Small intestine (tissue), 7 donors: ENCODE results near the gene IFNAR1. TPM values are rescaled to one million over a fixed set of nuclear protein-coding genes. Genes with fewer than 3 reads are reported as not detected.

Experiments
- DNase-seq, 2 donors: peaks; one replicate each; pipeline versions ENCODE4 v3.0.0 to v3.0.0-alpha.2; 2013
- FAIRE-seq: peaks from 2 replicates; lab custom pipeline; 2012; peaks lifted over from hg19 to GRCh38; lab: Jason Lieb, UNC
- H3K27ac ChIP-seq, 3 donors: one replicate each; pipeline ENCODE4 v1.5.1; 2013; ENCODE audit warnings: low read length in 2 of 3, mild to moderate bottlenecking in 2 of 3, control low read depth in 1 of 3, inconsistent platforms in 1 of 3, low read depth in 1 of 3, moderate library complexity in 1 of 3
- H3K27me3 ChIP-seq, 3 donors: one replicate each; pipeline ENCODE4 v1.6.1; 2013; ENCODE audit warnings: low read length in 3 of 3, inconsistent platforms in 1 of 3; ENCODE audit not compliant: control insufficient read depth in 3 of 3, insufficient read depth in 3 of 3
- H3K36me3 ChIP-seq, 3 donors: one replicate each; pipeline ENCODE4 v1.6.1; 2013; ENCODE audit warnings: low read length in 3 of 3, inconsistent platforms in 1 of 3, low read depth in 1 of 3, mild to moderate bottlenecking in 1 of 3, moderate library complexity in 1 of 3; ENCODE audit not compliant: control insufficient read depth in 3 of 3, insufficient read depth in 2 of 3
- H3K4me1 ChIP-seq, 3 donors: one replicate each; pipeline ENCODE4 v1.6.1; 2013; ENCODE audit warnings: low read length in 2 of 3, inconsistent platforms in 1 of 3, low read depth in 1 of 3, mild to moderate bottlenecking in 1 of 3, moderate library complexity in 1 of 3; ENCODE audit not compliant: control insufficient read depth in 3 of 3, insufficient read depth in 2 of 3
- H3K4me3 ChIP-seq, 3 donors: one replicate each; pipeline ENCODE4 v1.5.1; 2013; ENCODE audit warnings: low read length in 3 of 3, control low read depth in 1 of 3, inconsistent platforms in 1 of 3, low read depth in 1 of 3, mild to moderate bottlenecking in 1 of 3, moderate library complexity in 1 of 3
- H3K9me3 ChIP-seq, 2 donors: one replicate each; pipeline ENCODE4 v1.6.1; 2013; ENCODE audit warnings: low read depth in 1 of 2, low read length in 1 of 2; ENCODE audit not compliant: control insufficient read depth in 2 of 2, insufficient read depth in 1 of 2
- WGBS, 3 donors: extraction: QIAGEN DNeasy Blood & Tissue Kit; methylation state at CpG; one replicate each; pipeline ENCODE4 v1.1.7; 2013; 5-methylcytosine and 5-hydroxymethylcytosine counted together
- polyA plus RNA-seq, 4 donors: library from polyadenylated mRNA; stranded (reverse) in 3 of 4; unstranded in 1 of 4; fragments of 200-250 nt in 3 of 4; fragments of 120-200 nt in 1 of 4; gene quantifications; one replicate each; pipeline versions ENCODE4 v1.2.1 to v1.2.3, GENCODE V29; 2013
- donor health status: healthy with polysubstance abuse.
- donor health status: control.
- donor health status: control.
- donor health status: Bipolar disorder and iron deficiency.
- donor health status: healthy.

IFNAR1 gene
- polyA plus RNA-seq, 4 donors, result 6.0 to 31.0 (median 17.3) TPM

- no peak overlapping the region for H3K4me3 ChIP-seq
- peaks cover 0 to 3% (median 0%) of the 10 kb centered on the region in 3 donors for H3K4me1 ChIP-seq
- peak overlapping the region in 1 of 3 donors; percentile 82 for H3K27ac ChIP-seq
- FAIRE-seq (no peak), DNase-seq (peak; percentile 19 to 64)
- peaks cover 2 to 81% (median 22%) of the 10 kb centered on the region in 3 donors for H3K36me3 ChIP-seq
- H3K9me3 ChIP-seq, result no peaks in the 10 kb centered on the region
- WGBS, 3 donors, result 42 to 53% (median 47%) methylated on average over 15 of the region's 15 CpGs
- no peaks in the 10 kb centered on the region for H3K27me3 ChIP-seq
Observed at GRCh38 chr21:33286600-33287456, 37.9 kb upstream of the IFNAR1 start.

DNA sequence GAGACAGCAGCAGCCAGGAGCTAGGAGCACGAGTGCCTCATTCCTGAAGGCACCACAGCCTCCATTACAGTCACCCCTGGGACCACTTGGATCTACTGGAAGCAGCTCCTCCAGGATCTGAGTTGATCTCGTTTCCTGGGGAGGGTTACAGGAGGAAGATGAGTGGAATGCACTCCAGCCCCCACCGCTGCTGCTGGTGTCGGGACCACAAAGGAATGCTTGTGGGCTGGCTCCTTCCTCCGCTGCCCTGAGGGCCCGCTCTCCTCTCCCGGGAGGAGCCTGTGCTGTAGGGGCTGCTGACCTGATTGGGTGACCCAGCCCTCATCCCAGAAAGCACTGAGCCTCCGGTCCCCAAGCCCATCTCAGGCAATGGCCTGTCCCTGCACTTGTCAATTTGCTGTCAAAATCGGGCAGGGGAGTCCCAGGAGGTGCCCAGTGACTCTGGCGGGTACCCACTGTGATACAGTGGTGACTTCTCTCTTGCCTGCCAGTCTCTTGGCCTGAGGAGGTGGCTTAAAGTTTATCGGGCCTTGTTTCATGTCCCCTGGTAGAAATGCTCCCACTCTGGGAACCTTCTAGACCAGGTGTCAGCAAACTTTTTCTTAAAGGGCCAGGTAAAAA is 35.5 kb upstream of the IFNAR1 start:
- FAIRE-seq (no peak), DNase-seq (no peak)
- Histone ChIP-seq H3K4me3 (no peak overlapping the region), H3K4me1 (peaks cover 0 to 3% (median 0%) of the 10 kb centered on the region in 3 donors), H3K27me3 (no peaks in the 10 kb centered on the region), H3K36me3 (peaks cover 5 to 84% (median 21%) of the 10 kb centered on the region in 3 donors), H3K27ac (no peak overlapping the region), H3K9me3 (no peaks in the 10 kb centered on the region)
- WGBS, 3 donors, result 83 to 89% (median 88%) methylated on average over 11 of the region's 11 CpGs

GRCh38 chr21:33290441-33290840 is 34.3 kb upstream of the IFNAR1 start:
- Histone ChIP-seq H3K4me3 (no peak overlapping the region), H3K9me3 (no peaks in the 10 kb centered on the region), H3K4me1 (peaks cover 0 to 3% (median 0%) of the 10 kb centered on the region in 3 donors), H3K36me3 (peaks cover 3 to 77% (median 19%) of the 10 kb centered on the region in 3 donors), H3K27ac (no peak overlapping the region), H3K27me3 (no peaks in the 10 kb centered on the region)
- peak in 1 of 2 donors; percentile 44 for DNase-seq
- FAIRE-seq, result no peak
- 70 to 82% (median 73%) methylated on average over 11 of the region's 11 CpGs for WGBS, 3 donors

- DNase-seq (no peak), FAIRE-seq (no peak)
- Histone ChIP-seq H3K9me3 (no peaks in the 10 kb centered on the region), H3K4me3 (no peak overlapping the region), H3K27ac (no peak overlapping the region), H3K27me3 (no peaks in the 10 kb centered on the region), H3K4me1 (no peaks in the 10 kb centered on the region), H3K36me3 (peaks cover 3 to 74% (median 16%) of the 10 kb centered on the region in 3 donors)
- WGBS, 3 donors, result 94 to 96% (median 95%) methylated on average over 9 of the region's 9 CpGs
Observed at GRCh38 chr21:33291686-33292085, 33.1 kb upstream of the IFNAR1 start.

GRCh38 chr21:33292724-33293123 is 32.0 kb upstream of the IFNAR1 start:
- Histone ChIP-seq H3K27me3 (no peaks in the 10 kb centered on the region), H3K4me3 (no peak overlapping the region), H3K9me3 (no peaks in the 10 kb centered on the region), H3K36me3 (peaks cover 5 to 73% (median 16%) of the 10 kb centered on the region in 3 donors), H3K4me1 (no peaks in the 10 kb centered on the region), H3K27ac (no peak overlapping the region)
- 81 to 94% (median 90%) methylated on average over 5 of the region's 5 CpGs for WGBS, 3 donors
- FAIRE-seq, result no peak
- no peak for DNase-seq

GRCh38 chr21:33293136-33293535 is 31.6 kb upstream of the IFNAR1 start:
- 93 to 98% (median 97%) methylated on average over 7 of the region's 7 CpGs for WGBS, 3 donors
- Histone ChIP-seq H3K4me1 (no peaks in the 10 kb centered on the region), H3K27me3 (no peaks in the 10 kb centered on the region), H3K9me3 (no peaks in the 10 kb centered on the region), H3K36me3 (peaks cover 5 to 69% (median 16%) of the 10 kb centered on the region in 3 donors), H3K4me3 (no peak overlapping the region), H3K27ac (no peak overlapping the region)
- no peak for DNase-seq
- FAIRE-seq, result no peak

DNA sequence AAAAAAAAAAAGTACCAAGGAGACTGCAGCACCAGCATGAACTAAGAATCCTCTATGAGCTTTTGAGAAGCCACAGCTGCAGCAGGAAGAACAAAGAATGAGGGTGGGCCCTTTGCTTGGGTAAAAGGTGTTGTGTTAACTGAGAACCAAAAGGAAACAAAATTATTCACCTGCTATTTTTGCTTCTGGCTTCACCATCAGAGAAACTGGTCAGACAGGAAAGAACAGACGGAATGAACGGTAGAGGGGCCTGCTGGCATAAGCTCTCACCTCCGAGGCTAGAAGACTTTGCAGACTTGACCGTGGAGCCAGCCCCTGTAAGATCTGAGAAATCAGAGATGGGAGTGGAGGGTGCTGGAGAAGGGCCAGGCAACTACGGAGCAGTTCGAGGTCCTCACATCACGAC is 31.0 kb upstream of the IFNAR1 start:
- Histone ChIP-seq H3K27ac (no peak overlapping the region), H3K27me3 (no peaks in the 10 kb centered on the region), H3K4me1 (no peaks in the 10 kb centered on the region), H3K4me3 (no peak overlapping the region), H3K9me3 (no peaks in the 10 kb centered on the region), H3K36me3 (peaks cover 5 to 65% (median 13%) of the 10 kb centered on the region in 3 donors)
- DNase-seq, result no peak
- 67 to 71% (median 69%) methylated on average over 7 of the region's 7 CpGs for whole genome bisulfite sequencing, 3 donors
- FAIRE-seq, result no peak

DNA sequence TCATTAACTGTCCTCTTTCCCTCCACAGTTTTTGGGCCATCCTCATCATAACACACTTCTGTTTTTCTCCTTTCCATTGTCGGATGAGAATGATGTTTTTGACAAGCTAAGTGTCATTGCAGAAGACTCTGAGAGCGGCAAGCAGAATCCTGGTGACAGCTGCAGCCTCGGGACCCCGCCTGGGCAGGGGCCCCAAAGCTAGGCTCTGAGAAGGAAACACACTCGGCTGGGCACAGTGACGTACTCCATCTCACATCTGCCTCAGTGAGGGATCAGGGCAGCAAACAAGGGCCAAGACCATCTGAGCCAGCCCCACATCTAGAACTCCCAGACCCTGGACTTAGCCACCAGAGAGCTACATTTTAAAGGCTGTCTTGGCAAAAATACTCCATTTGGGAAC is 28.6 kb upstream of the IFNAR1 start:
- Histone ChIP-seq H3K9me3 (no peaks in the 10 kb centered on the region), H3K4me1 (peaks cover 2 to 9% (median 7%) of the 10 kb centered on the region in 3 donors), H3K4me3 (no peak overlapping the region), H3K27me3 (no peaks in the 10 kb centered on the region), H3K36me3 (peaks cover 5 to 45% (median 13%) of the 10 kb centered on the region in 3 donors), H3K27ac (no peak overlapping the region)
- FAIRE-seq (no peak), DNase-seq (no peak)
- WGBS, 3 donors, result 87 to 94% (median 93%) methylated on average over 6 of the region's 6 CpGs
